Stimulated activated CD8-positive, alpha-beta memory T cell treated with anti-CD3 and anti-CD28 coated beads, Interleukin-7, amount 100 ng/mL, for 4 hours (primary cell): ENCODE results near the gene TMEFF2.

Experiments
- DNase-seq, 2 donors: peaks; one replicate each; pipeline ENCODE4 v3.0.0-alpha.2; 2020; ENCODE audit warnings: low read depth in 2 of 2

TMEFF2 gene

DNA sequence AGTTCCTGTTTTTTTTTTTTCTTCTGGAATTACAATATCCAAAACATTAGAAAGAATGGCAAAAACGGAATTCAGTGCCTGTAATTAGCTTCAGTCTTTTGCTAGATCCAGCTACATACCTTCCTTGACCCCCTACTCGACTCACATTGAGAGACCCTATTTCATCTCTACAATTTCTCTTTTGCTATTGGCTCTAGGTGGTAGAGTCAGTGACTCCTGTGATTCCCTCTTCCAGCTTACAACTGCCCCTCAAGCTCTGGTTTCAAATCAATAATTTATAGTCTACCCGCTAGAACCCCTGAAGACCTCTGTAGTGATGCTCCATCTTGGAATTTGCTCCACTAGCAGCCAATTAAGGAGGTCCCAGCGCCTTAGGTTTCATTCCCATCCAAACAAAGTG lies 125.8 kb downstream of the TMEFF2 start:
- DNase-seq: no peak

DNA sequence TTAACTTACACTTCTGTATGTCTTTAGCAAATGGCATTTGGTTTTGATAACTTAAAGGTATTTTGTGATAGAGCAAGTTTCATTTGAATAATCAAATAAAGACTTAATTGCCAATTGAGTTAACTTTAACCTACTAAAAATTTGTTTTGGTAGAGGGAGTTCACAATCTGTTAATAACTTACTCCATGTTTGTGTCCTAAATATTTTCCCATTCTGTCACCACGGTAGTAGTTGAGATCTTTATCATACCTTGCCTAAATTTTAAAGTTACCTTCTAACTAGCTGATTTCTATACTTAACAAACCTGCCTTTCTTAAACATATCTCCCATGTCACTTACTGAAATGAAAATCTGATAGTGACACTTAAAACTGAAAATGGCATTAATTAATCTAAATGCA lies 127.1 kb downstream of the TMEFF2 start:
- DNase-seq: no peak

- DNase-seq: no peak
Measured at GRCh38 chr2:192064459-192064858, 130.3 kb downstream of the TMEFF2 start.

DNA sequence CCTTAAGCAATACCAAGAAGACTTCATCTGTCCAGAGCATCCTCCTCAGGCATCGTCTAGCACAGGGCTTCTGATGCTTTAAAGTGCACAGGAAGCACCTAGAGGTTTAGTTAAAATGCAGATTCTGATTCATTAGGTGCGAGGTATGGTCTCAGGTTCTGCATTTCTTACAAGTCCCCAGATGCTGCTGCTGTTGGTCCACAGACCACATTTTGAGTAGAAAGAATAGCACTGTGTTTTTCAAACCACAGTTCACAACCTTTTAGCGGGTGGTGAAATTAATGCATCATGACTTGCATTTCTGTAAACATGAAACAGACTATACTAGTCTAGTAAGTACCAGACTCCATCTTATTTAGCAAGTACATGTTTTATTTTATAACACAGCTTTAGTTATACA lies 134.6 kb downstream of the TMEFF2 start:
- DNase-seq: no peak

- DNase-seq: no peak
Measured at GRCh38 chr2:192059266-192059665, 135.5 kb downstream of the TMEFF2 start.

- no peak for DNase-seq
Measured at GRCh38 chr2:192053921-192054320, 140.8 kb downstream of the TMEFF2 start.

DNA sequence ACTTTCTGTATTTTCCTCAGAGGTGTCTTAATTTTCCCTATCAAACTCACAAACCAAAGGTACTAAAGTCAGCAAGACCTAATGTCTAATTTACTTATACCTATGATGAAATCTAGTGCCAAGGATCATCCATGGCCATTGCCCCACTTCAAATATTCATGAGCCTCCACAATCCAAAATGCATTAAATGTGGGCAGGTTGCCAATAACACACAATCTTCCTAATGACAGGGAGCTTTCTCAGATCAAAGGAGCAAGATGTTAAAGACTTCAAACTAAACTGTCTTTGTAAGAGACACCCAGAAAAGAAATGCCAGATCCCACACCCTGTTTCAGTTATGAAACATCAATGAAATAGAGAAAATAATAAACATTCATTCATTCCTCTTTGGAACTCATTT lies 143.2 kb downstream of the TMEFF2 start:
- no peak for DNase-seq

DNA sequence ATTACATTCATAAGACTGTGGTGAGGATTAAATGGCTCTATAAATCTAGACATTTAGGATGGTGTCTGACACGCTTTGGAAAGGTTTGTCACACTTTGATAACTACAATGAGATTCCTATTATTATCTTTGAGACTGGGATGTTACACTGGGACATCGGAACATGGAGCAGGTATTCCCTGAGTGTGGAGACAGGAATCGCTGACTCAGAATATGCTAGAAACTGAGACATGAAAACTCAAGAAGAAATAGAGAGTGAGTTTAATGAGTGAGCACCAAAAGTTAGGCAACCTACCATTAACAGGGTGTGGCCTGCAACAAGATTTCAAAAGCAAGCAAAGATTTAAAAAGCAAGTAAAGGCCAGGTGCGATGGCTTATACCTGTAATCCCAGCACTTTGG lies 145.4 kb downstream of the TMEFF2 start:
- DNase-seq: no peak

DNA sequence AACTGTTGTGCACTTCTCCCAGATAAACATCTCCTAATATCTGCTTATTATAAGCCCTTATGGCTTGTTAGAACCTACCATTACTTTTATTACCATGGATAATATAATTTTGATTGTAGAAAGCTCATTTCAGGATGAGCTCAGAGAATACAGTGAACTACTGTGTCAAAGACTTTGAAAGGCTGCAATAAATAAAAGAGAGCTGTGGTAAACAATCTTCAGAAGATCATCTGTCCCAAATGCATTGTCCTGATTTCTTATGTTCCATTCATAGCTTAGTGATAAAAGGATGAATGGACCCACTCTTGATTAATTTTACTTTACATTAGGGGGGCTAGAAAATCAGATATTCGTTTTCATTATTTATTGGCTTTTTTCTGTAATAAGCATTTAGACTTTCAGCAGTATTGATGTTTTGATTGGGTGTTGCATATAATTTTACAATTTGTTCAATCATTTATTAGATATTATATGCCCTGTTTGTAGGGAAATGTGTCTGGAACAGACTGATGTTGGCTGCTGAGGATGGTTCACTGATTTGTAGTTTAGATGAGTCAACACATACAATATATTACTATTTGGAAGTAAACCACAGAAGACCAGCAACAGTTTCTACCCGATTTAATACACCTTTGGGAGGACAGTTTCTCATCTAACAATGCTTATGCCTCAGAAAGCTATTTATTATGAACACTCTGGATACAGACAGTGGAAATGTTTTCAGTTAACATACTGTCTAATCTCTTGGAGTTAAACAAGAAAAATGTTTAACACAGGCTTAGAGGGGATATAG lies 147.2 kb downstream of the TMEFF2 start:
- DNase-seq: no peak

DNA sequence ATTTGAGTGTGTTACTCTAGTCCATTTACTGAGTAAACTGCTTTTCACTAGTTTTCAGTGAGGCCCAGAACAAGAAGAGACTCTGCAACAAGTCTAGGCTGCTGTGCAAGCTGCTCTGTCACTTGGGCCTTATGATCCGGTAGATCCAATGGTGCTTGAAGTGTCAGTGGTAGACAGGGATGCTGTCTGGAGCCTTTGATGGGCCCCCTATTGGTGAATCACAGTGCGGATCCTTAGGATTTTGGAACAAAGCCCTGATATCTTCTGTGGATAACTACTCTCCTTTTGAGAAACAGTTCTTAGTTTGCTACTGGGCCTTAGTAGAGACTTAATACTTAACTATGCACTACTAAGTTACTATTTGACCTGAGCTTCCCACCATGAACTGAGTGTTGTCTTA lies 150.2 kb downstream of the TMEFF2 start:
- DNase-seq: no peak

DNA sequence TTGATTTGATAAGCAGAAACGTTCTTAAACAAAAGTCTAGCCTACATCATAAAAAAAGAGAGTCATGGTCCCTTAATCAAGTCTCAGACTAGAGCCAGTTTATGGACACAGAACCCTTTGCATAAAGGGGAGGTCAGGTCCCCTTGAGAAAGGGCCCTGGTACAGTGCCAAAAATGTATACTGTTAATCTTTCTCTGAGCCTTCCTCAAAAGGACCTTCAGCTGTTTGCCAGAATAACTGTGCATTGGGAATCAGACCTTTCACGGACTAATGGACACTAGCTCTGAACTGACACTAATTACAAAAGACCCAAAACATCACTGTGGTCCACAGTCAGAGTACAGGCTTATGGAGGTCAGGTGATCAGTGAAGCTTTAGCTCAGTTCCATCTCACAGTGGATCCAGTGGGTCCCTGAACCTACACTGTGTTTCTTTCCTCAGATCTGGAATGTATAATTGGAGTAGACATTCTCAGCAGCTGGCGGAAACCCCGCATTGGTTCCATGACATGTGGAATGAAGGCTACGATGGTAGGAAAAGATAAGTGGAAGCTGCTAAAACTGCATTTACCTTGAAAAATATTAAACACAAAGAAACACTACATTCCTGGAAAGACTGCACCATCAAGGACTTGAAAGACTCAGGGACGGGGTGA lies 151.4 kb downstream of the TMEFF2 start:
- no peak for DNase-seq

GRCh38 chr2:192042126-192042525 lies 152.6 kb downstream of the TMEFF2 start:
- DNase-seq: no peak

- DNase-seq: no peak
Measured at GRCh38 chr2:192038110-192038509, 156.6 kb downstream of the TMEFF2 start.

DNA sequence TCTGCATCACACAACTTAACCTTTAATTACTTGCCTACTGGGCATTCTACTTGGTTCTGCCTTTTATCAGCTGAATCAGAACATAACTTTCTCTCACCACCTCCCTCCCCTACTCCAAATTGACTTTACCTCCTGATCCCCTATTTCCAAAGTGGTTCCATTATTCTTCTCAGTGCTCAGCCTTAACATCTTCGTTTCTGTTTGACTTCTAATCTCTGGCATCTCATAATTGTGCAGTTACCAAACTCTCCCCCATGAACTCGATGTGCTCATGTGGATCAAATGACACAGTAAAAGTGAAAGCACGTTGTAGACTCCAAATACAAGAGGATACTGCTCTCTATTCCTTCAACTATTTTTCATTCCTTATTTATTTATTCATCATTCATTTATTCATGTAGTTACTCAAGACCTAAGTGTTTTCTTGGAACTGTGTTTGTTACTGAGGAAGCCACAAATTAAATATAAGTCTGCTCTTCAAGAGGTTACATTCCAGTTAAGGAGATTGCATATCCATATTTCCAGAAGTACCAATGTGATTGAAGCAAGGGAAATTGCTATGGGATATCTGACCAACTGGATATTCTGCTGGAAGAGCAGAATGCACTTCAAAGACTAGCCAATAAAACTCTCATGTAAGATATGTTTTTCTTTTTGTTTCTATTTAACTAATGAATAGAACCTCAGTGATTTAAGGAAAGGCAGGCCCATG lies 158.8 kb downstream of the TMEFF2 start:
- DNase-seq: no peak

GRCh38 chr2:192030856-192031255 lies 163.9 kb downstream of the TMEFF2 start:
- DNase-seq: no peak

GRCh38 chr2:192030289-192030688 lies 164.4 kb downstream of the TMEFF2 start:
- DNase-seq: no peak

DNA sequence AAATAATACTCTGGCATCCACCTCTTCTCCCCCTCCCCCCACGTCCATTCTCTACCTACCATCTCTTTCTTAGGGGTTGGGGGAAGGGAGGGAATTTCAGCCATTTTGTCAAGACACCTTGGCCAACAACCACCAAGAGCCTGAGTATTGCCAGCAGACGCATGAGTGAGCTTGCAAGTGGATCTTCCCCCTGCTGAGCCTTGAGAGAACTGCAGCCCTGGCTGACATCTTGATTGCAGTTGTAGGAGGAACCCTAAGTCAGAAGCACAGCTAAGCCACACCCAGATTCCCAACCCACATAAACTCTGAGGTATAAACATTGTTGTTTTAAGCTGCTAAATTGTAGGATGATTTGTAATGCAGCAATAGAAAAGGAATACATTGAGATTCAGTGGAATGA lies 165.6 kb downstream of the TMEFF2 start:
- DNase-seq: no peak

GRCh38 chr2:192026825-192027120 lies 168.0 kb downstream of the TMEFF2 start:
- no peak for DNase-seq

DNA sequence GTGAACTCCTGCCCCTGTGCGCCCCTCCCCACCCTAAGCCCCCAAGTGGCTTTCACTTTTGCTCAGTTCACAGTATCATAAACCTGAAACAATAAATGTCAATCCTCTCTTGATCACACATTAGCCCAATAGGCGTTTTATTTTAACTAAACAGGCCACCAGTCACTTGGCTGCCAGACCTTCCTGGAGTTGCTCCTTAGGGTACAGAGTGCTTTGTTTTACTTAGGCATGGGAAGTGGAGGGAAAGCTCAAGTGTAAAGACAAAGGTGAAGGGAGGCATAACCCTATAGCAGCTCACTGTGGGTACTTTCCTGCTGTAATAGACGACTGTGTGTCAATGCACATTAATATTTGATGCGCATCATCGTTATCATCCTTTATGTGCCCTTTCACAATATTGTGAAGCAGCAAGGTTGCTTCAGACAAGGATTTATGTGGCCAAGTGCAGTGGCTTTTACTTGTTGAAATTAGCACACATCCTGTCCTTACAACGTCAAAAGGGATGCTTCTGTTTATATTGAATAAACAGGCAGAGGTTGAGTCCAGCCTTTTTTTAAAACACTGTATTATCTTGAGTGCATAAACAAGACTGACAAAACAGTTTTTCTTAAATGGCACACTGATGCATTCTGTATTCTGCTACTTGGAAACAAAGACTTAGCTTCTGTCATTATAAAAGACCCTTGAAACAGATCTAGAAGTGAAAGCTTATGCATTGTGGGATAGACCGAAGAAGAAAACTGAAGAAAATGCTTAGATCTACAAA lies 168.5 kb downstream of the TMEFF2 start:
- DNase-seq: no peak

DNA sequence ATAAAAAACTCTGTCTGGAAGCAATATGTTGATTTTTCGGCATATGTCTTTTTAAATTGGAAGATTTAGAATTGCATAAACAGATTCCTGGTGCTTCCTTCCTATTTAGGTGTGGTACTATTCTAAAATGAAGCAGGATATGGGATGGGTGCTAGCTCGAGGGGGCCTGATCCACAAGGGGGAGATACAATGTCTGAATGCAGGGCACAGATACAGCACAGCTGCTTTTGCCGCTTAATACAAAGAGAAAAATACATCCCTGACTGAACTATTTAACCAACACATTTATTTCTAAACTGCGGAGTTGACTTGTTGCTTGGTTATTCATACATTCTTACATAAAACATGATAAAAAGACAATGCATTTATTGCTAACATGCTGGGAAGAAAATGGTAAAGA lies 169.1 kb downstream of the TMEFF2 start:
- no peak for DNase-seq

DNA sequence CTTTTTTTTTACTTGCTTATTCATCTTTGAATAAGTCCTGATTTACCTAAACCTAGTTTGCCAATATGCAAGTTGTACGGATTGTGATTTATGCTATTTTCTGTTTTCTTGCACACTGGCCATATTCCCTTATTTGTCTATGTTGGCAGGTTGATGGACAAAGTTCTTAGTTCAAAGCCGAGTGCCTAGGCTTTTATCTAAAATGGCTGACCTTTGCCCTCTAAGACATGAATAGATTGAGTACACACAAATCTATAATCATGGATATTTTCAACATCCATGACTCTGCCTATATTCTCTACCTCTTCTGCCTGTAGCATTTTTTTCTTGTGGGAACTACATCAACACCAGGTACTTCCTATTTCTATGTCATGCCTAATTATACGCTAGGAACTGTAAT lies 171.7 kb downstream of the TMEFF2 start:
- DNase-seq: no peak

- DNase-seq: no peak
Measured at GRCh38 chr2:192017844-192018243, 176.9 kb downstream of the TMEFF2 start.
